Effector memory CD8-positive, alpha-beta T cell (primary cell): ENCODE results near the gene PSG5.
"Not testable (repeated sequence)": the region's sequence is repeated elsewhere in the genome, so short reads cannot be mapped to it uniquely, and the experiment has no call there.

Experiments
- ATAC-seq: fragments of 150-1000 bp; cut with Tn5 transposase; replicated peaks from 2 replicates; pipeline ENCODE4 v1.10.0; 2021; ENCODE audit warnings: mild to moderate bottlenecking, moderate library complexity
- DNase-seq, 3 experiments: peaks; one replicate each; pipeline ENCODE4 v3.0.0; 2021
- H3K27ac Mint-ChIP-seq, 2 donors: one replicate each; pipeline ENCODE4 v1.8.0; 2022; ENCODE audit warnings: mild to moderate bottlenecking in 2 of 2, mixed read lengths in 2 of 2, moderate library complexity in 2 of 2
- H3K27me3 Mint-ChIP-seq, 2 donors: one replicate each; pipeline ENCODE4 v1.8.0; 2022; ENCODE audit warnings: mixed read lengths in 2 of 2
- H3K36me3 Mint-ChIP-seq: one replicate; pipeline ENCODE4 v1.8.0; 2022; ENCODE audit warnings: mild to moderate bottlenecking, moderate library complexity, mixed read lengths; ENCODE audit not compliant: insufficient read depth
- H3K4me1 Mint-ChIP-seq, 2 donors: one replicate each; pipeline ENCODE4 v1.8.0; 2022; ENCODE audit warnings: low read depth in 2 of 2, mixed read lengths in 2 of 2
- H3K4me3 Mint-ChIP-seq, 2 donors: one replicate each; pipeline ENCODE4 v1.8.0; 2022; ENCODE audit warnings: mild to moderate bottlenecking in 2 of 2, mixed read lengths in 2 of 2, moderate library complexity in 2 of 2
- H3K9me3 Mint-ChIP-seq, 2 donors: one replicate each; pipeline ENCODE4 v1.8.0; 2022; ENCODE audit warnings: mixed read lengths in 2 of 2

The PSG5 gene

DNA sequence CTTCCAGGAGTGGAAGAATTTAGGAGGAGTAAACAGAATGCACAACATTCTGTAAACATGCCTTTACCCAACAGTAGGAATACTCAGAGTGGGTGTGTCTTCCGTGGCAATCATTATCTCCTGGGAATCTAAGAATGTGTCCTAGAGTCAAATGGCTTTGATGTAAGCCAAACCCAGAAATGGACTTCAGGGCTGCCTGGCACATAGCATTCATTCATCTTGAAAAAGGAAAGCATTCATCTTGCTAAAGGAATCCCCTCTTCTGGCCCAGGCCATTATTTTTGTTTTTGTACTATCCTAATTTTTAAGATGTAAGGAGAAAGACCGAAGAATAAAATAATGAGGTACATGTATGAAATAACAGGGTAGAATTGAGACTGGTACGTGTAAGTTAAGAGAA, 23.2 kb downstream of the PSG5 start:
- not testable (repeated sequence) for DNase-seq, H3K27ac Mint-ChIP-seq, H3K4me1 Mint-ChIP-seq, H3K9me3 Mint-ChIP-seq, H3K4me3 Mint-ChIP-seq, H3K36me3 Mint-ChIP-seq, ATAC-seq
- H3K27me3 Mint-ChIP-seq = peaks cover 46 to 49% of the 10 kb centered on the region in 2 donors

GRCh38 chr19:43162261-43162660, 24.1 kb downstream of the PSG5 start:
- not testable (repeated sequence) for H3K27ac Mint-ChIP-seq, DNase-seq, H3K4me3 Mint-ChIP-seq

DNA sequence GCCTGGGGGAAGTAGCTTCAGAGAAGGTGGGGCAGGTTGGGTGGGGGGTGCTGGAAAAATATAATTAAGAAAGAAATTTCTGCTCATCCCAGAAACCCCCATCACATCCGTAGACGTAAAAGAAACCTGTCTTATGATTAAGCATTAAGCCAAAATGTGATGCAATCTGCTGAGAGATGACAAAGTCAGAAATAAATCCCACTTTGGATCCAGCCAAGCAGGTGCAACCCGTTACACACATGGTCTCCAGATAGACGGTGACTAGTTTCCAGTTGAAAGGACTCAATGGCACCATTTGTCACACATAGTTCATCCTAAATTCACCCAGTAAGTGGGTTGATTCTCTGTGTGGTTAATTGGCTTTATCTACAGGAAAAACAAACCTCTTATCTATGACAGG, 34.1 kb downstream of the PSG5 start:
- H3K27me3 Mint-ChIP-seq = peaks cover 15 to 17% of the 10 kb centered on the region in 2 donors
- H3K4me3 Mint-ChIP-seq = no peak overlapping the region
- ATAC-seq (no peak), DNase-seq (no peak)
- H3K9me3 Mint-ChIP-seq = peaks cover 4 to 8% of the 10 kb centered on the region in 2 donors
- no peaks in the 10 kb centered on the region for H3K4me1 Mint-ChIP-seq
- H3K27ac Mint-ChIP-seq = no peak overlapping the region
- H3K36me3 Mint-ChIP-seq = no peaks in the 10 kb centered on the region

More at GRCh38 chr19:43162261-43162660, 24.1 kb downstream of the PSG5 start:
- ATAC-seq, H3K9me3 Mint-ChIP-seq, H3K4me1 Mint-ChIP-seq, H3K36me3 Mint-ChIP-seq: not testable (repeated sequence)
- peaks cover 46 to 49% of the 10 kb centered on the region in 2 donors for H3K27me3 Mint-ChIP-seq

GRCh38 chr19:43149788-43150187, 36.5 kb downstream of the PSG5 start:
- not testable (repeated sequence) for ATAC-seq, H3K4me1 Mint-ChIP-seq, H3K27ac Mint-ChIP-seq, H3K4me3 Mint-ChIP-seq, DNase-seq, H3K36me3 Mint-ChIP-seq
- Mint-ChIP-seq H3K9me3 (peaks cover 0 to 14% of the 10 kb centered on the region in 2 donors), H3K27me3 (peaks cover 30 to 34% of the 10 kb centered on the region in 2 donors)

DNA sequence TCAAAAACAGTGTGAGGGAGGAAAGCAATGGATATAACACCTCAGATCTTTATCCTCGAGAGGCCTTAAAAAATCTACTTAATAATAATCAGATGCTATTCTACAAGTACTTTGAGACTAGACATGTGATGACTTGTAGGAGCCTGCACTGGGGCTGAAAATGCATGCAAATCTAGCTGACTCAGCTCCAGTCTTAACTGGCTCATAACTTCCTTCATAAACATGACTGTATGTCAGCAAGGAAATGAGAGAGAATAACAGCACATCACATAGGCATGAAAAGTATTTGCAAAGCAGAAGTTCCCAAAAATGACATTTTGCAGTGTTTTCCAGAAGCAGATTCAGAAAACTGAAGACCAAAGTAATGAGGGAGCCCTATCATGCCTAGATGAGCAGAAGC, 38.1 kb downstream of the PSG5 start:
- Mint-ChIP-seq H3K9me3 (peaks cover 0 to 11% of the 10 kb centered on the region in 2 donors), H3K36me3 (no peaks in the 10 kb centered on the region), H3K27ac (no peak overlapping the region), H3K4me3 (no peak overlapping the region), H3K4me1 (no peaks in the 10 kb centered on the region), H3K27me3 (peaks cover 30 to 34% of the 10 kb centered on the region in 2 donors)
- DNase-seq (no peak), ATAC-seq (no peak)

DNA sequence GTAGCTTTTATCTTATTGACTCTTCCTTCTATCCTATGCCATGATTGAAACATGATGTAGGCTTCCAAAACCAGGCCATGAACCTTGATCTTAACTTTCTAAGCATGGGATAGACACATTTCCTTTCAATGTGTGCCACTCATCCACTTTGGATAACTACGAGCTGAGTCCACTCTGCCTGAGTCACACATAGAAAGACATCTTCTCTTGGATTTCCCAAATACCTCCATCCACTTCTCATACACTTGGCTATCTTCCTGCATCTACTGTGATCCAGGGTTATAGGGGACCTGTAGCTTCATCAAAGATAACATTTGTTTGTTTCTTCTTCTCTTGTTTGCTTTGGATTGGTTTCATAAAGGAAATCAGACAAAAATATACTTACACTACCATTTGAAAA, 44.6 kb downstream of the PSG5 start:
- not testable (repeated sequence) for H3K27ac Mint-ChIP-seq, H3K4me1 Mint-ChIP-seq, ATAC-seq, DNase-seq, H3K36me3 Mint-ChIP-seq, H3K4me3 Mint-ChIP-seq
- peaks cover 21 to 24% of the 10 kb centered on the region in 2 donors for H3K27me3 Mint-ChIP-seq
- peaks cover 3 to 13% of the 10 kb centered on the region in 2 donors for H3K9me3 Mint-ChIP-seq

DNA sequence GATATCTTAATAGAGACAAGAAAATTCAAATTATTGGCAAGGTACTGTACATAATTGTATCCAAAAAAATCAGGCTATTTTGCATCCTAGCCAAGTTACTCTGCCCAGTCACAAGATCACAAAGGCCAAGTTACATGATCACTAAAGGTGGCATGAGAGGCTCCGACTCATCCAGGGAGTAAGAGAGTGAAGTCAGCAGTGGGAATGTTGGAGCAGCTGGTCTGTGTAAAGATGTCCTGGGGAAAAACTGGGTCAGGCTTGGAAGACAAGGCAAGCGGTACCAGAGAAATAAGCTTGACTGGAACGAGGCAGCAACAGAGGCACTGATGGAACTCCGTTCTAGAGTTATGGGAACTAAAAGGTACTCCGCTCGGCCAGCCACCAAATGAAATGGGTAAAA, 53.6 kb downstream of the PSG5 start:
- no peak for DNase-seq

GRCh38 chr19:43131281-43131842, 55.0 kb downstream of the PSG5 start:
- not testable (repeated sequence) for H3K27ac Mint-ChIP-seq, ATAC-seq, H3K9me3 Mint-ChIP-seq, DNase-seq, H3K36me3 Mint-ChIP-seq, H3K4me1 Mint-ChIP-seq, H3K4me3 Mint-ChIP-seq
- H3K27me3 Mint-ChIP-seq = peaks cover 23% of the 10 kb centered on the region in 2 donors

More for the DNA sequence above, 53.6 kb downstream of the PSG5 start:
- ATAC-seq = no peak
- peaks cover 23% of the 10 kb centered on the region in 2 donors for H3K27me3 Mint-ChIP-seq
- H3K9me3 Mint-ChIP-seq = peaks cover 0 to 4% of the 10 kb centered on the region in 2 donors
- no peak overlapping the region for H3K27ac Mint-ChIP-seq
- H3K4me3 Mint-ChIP-seq = no peak overlapping the region
- H3K4me1 Mint-ChIP-seq = no peaks in the 10 kb centered on the region
- H3K36me3 Mint-ChIP-seq = no peaks in the 10 kb centered on the region

GRCh38 chr19:43129197-43129596, 57.1 kb downstream of the PSG5 start:
- not testable (repeated sequence) for H3K4me3 Mint-ChIP-seq, H3K36me3 Mint-ChIP-seq, ATAC-seq, H3K27ac Mint-ChIP-seq, H3K4me1 Mint-ChIP-seq, H3K9me3 Mint-ChIP-seq, DNase-seq
- peaks cover 17 to 23% of the 10 kb centered on the region in 2 donors for H3K27me3 Mint-ChIP-seq

GRCh38 chr19:43127336-43127735, 59.0 kb downstream of the PSG5 start:
- not testable (repeated sequence) for H3K9me3 Mint-ChIP-seq, DNase-seq, H3K27ac Mint-ChIP-seq, ATAC-seq, H3K36me3 Mint-ChIP-seq, H3K4me3 Mint-ChIP-seq, H3K4me1 Mint-ChIP-seq
- peaks cover 10 to 19% of the 10 kb centered on the region in 2 donors for H3K27me3 Mint-ChIP-seq

DNA sequence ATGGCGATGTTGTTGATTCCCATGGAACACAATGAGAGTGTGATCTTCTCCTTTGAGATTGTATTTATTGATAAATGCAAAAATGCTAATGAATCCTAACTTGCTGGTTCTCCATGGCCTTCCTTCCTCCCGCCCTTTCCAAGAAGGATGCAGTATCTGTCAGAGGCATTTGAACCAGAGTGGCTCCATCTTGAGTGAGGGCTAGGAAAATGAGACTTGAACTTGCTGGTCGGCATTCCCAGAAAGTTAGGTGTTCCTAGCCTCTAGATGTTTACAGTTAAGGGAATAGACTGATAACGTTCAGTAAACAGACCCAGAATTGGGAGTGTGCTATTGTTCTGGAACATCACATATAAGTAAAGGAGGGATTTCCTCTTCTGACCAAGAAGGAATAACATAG, 59.6 kb downstream of the PSG5 start:
- Mint-ChIP-seq H3K27ac (no peak overlapping the region), H3K4me3 (no peak overlapping the region), H3K9me3 (no peaks in the 10 kb centered on the region), H3K27me3 (peaks cover 10 to 23% of the 10 kb centered on the region in 2 donors), H3K4me1 (no peaks in the 10 kb centered on the region), H3K36me3 (no peaks in the 10 kb centered on the region)
- DNase-seq (no peak), ATAC-seq (no peak)

GRCh38 chr19:43124360-43124759, 62.0 kb downstream of the PSG5 start:
- peaks cover 5 to 17% of the 10 kb centered on the region in 2 donors for H3K27me3 Mint-ChIP-seq
- H3K4me1 Mint-ChIP-seq = no peaks in the 10 kb centered on the region
- H3K4me3 Mint-ChIP-seq = no peak overlapping the region
- H3K9me3 Mint-ChIP-seq = no peaks in the 10 kb centered on the region
- no peaks in the 10 kb centered on the region for H3K36me3 Mint-ChIP-seq
- DNase-seq (no peak), ATAC-seq (no peak)
- H3K27ac Mint-ChIP-seq = no peak overlapping the region

- not testable (repeated sequence) for ATAC-seq, H3K4me1 Mint-ChIP-seq, H3K36me3 Mint-ChIP-seq, H3K27ac Mint-ChIP-seq, H3K4me3 Mint-ChIP-seq, DNase-seq, H3K9me3 Mint-ChIP-seq
- H3K27me3 Mint-ChIP-seq = peaks cover 0 to 18% of the 10 kb centered on the region in 2 donors
These were observed 65.8 kb downstream of the PSG5 start for GRCh38 chr19:43120433-43121026.

DNA sequence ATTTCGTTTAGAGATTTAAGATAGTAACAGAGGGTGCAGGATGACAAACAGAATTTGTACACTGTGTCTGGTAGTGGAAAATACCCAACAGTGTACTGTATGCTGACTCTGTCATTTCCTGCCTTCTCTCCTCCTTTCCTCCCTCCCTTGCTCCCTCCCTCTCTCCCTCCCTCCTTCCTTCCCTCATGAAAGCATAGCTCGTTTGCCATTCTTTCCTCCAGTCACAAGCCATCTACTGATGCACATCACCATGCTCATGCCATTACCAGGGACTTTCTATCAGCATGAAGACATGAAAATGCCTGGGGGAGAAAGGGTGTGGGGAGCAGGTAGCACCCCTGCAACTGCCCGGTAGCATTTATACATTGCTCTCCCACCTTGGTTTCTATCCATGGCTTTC, 66.8 kb downstream of the PSG5 start:
- not testable (repeated sequence) for H3K36me3 Mint-ChIP-seq, ATAC-seq, DNase-seq, H3K4me3 Mint-ChIP-seq, H3K4me1 Mint-ChIP-seq, H3K27ac Mint-ChIP-seq, H3K9me3 Mint-ChIP-seq
- H3K27me3 Mint-ChIP-seq = peaks cover 0 to 18% of the 10 kb centered on the region in 2 donors
